Measurements from ENCODE around the gene ALPP.
"Not testable (repeated sequence)": the region's sequence is repeated elsewhere in the genome, so short reads cannot be mapped to it uniquely, and the experiment has no call there.

Gene ALPP

DNA sequence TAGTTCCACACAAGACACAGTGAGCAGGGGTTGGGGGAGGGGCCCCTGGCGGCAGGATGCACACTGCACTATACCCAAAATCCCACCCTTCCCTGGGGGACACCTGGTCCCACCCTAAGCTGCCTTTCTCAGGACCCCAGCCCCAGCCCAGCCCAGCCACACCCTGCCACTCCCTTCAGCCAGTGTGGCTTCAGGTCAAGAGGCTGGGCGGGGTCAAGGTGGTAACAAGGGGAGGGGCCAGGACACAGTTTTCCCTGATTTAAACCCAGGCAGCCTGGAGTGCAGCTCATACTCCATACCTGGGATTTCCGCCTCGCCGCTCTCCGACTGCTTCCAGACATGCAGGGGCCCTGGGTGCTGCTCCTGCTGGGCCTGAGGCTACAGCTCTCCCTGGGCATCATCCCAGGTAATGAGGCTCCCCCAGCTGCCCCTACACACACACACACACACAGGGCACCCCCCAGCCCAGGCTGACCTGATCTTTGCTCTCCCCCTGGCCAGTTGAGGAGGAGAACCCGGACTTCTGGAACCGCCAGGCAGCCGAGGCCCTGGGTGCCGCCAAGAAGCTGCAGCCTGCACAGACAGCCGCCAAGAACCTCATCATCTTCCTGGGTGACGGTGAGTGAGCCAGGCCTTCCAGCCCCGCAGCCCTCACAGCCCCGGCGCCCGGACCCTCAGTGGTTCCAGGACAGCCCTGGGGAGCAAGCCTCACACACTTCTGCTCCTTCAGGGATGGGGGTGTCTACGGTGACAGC lies 28.2 kb downstream of the ALPP start, which contains the start of gene ALPG:
ALPG (plus strand) TSS at position 289 of the 755 bp plus-strand sequence; CDS start at position 340, 51 bp downstream.
- no peak for DNase-seq (ENCODE audit: low spot score)

DNA sequence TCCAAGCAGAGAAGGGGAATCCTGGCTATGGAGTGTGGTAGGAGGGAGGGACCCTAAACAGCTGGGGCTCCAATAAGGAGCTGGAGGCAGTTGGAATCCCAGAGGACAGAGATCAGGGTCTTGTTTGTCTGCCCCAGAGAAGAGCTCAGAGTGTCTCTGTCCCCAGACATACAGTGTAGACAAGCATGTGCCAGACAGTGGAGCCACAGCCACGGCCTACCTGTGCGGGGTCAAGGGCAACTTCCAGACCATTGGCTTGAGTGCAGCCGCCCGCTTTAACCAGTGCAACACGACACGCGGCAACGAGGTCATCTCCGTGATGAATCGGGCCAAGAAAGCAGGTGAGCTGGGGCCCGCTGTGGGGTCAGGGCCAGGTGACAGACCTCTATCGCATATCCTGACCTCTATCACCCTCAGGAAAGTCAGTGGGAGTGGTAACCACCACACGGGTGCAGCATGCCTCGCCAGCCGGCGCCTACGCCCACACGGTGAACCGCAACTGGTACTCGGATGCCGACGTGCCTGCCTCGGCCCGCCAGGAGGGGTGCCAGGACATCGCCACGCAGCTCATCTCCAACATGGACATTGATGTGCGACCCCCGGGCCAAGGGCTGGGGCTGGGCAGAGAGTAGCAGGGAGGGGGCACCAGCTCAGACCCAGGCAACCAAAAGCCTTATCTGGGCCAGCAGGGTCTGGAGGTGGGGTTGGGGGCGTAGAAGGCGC lies 29.0 kb downstream of the ALPP start:
- not testable (repeated sequence) for DNase-seq (ENCODE audit: low spot score)

DNA sequence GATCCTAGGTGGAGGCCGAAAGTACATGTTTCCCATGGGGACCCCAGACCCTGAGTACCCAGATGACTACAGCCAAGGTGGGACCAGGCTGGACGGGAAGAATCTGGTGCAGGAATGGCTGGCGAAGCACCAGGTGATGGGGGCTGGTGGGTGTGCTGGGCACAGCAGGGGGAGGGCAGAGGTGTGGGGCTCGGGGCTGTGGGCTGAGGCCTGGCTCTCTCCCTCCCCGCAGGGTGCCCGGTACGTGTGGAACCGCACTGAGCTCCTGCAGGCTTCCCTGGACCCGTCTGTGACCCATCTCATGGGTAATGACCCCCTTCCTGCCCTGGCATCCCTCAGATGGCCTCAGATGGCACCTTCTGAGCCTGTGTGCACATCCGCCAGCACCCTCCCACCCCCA lies 29.7 kb downstream of the ALPP start:
- not testable (repeated sequence) for DNase-seq (ENCODE audit: low spot score)

DNA sequence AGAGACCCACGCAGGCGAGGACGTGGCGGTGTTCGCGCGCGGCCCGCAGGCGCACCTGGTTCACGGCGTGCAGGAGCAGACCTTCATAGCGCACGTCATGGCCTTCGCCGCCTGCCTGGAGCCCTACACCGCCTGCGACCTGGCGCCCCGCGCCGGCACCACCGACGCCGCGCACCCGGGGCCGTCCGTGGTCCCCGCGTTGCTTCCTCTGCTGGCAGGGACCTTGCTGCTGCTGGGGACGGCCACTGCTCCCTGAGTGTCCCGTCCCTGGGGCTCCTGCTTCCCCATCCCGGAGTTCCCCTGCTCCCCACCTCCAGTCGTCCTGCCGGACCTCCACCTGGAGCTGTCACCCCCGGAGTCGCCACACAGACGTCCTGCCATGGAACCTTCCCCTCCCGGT lies 31.1 kb downstream of the ALPP start:
- DNase-seq (ENCODE audit: low spot score): not testable (repeated sequence)

DNA sequence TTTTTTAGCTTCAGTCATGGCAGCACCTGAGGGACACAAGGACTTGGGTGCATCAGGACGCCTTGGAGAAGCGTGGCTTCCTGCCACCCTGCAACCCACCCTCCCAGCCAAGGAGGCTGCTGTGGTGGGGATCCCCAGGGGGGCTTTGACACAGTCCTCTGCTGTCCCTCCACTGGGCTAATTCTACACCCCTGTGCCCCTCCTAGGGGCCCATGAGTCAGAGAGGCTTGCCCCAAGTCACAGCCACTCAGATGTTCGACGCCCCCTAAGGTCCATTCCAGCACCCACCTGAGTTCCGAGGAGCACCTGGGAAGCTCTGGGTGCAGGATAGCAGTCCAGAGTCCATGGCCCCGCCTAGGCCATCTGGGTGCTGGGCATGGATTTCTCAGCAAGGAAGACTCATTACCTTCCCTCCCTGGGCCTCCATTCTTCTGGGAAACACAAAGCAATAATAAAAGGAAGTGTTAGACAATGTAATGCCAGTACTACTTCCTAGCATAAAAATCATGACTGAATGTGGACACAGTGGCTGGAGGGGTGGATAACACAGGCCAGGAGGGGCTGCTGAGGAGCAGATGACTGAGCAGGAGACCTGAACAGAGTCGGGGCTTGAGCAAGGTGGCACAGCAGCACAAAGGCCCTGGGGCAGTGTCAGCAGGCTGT lies 31.8 kb downstream of the ALPP start:
- DNase-seq (ENCODE audit: low spot score): no peak

DNA sequence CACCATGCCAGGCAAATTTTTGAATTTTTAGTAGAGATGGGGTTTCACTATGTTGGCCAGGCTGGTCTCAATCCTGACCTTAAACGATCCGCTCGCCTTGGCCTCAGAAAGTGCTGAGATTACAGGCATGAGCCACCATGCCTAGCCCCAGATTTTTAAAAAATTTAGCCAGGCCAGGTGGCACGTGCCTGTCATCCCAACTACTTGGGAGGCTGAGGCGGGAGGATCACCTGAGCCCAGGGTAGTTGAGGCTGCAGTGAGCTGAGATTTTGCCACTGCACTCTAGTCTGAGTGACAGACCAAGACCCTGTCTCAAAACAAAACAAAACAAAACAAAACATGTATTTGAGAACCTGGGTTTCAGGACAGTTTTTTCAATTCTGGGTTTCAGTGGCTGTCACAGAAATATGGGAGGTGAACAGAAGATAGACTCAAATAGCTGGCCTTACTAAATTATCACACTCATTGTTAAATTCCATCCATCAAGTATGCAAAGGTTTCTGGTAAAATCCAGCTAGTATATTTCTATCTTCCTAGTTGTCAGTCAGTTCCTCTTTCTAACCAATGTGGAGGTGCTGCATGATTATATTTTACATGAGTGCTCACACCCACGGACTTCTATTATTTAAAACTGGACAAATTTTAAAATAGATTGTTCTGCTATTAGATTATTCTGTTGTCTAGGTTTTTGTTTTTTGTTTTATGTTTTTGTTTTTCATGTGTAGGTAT lies 33.5 kb downstream of the ALPP start:
- DNase-seq (ENCODE audit: low spot score): no peak

DNA sequence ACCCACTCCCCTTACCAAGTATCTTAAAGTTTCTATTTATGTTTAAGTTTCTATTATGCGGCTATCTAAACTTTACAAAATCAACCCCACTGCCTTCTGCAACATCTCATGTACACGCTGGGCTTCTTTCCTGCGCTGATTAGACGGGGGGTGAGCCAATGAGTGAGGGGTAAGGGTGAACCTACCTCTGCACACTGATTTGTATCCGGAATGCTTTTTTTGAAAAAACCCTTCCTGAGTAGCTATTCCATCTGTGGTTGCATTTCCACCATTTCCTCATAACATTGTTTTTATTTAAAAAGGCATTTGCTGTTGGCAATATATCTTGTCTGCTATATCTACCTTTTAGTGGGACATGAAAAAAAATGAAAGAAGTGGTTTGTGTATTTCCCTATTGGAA lies 34.4 kb downstream of the ALPP start:
- no peak for DNase-seq (ENCODE audit: low spot score)

DNA sequence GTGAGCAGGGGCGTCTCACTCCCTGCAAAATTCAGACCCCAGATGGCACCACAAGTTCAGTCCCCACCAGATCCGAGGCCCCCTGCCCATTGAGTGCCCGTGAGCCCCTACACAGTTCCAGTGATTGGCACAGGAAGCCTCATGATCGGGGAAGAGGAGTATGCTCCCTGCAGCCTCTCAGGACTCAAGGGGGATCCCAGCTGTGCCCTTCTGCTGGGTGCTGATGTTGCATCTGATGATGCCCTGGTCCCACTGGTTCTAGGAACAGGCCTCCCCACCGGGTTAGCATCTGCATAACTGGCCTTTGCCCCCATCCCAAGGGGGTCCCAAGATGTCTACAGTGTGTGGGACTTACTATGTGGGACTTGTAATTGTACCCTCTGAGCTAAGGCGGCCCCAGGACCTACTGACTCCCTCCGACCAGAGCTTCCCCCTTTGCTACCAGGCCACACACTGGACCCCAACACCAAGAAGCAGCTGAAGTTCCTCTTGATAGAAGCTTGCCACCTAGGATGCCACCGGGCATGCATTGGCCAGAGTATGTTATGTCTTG lies 36.7 kb downstream of the ALPP start:
- no peak for DNase-seq (ENCODE audit: low spot score)

DNA sequence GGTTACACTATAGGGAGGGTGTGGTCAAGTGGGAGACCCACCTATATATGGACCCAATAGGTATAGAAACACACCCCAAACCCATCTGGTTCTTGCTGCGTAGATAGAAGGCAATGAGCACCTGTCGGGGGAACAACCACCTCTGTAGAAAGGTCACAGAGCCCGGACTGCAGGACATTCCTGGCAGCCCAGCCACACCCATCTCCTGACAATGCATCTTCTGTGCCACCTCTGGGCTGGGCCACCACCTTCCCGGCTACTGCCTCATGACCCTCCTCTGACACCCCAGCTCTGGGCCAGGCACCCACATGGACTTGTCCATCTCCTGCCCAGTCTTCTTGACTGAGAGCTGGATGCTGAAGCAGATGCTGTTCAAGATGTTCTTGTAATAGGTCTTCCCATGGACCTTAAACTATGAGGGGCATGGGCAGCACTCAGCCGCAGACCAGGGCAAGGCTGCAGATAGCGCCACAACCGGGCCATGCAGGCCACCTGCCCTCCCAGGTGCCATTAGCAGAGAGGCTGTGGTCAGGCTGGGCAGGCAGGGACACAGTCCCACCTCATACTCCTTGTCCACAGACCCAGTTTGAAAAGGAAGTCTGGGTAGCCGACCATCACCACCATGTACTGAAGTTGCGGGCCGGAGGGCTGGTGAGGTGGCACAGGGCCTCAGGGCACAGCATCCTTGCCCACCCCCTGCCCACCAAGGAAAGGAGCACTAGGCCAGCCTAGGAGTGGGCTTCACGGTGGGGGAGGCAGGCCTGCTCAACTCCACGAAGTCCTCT lies 37.4 kb downstream of the ALPP start:
- DNase-seq (ENCODE audit: low spot score): no peak

DNA sequence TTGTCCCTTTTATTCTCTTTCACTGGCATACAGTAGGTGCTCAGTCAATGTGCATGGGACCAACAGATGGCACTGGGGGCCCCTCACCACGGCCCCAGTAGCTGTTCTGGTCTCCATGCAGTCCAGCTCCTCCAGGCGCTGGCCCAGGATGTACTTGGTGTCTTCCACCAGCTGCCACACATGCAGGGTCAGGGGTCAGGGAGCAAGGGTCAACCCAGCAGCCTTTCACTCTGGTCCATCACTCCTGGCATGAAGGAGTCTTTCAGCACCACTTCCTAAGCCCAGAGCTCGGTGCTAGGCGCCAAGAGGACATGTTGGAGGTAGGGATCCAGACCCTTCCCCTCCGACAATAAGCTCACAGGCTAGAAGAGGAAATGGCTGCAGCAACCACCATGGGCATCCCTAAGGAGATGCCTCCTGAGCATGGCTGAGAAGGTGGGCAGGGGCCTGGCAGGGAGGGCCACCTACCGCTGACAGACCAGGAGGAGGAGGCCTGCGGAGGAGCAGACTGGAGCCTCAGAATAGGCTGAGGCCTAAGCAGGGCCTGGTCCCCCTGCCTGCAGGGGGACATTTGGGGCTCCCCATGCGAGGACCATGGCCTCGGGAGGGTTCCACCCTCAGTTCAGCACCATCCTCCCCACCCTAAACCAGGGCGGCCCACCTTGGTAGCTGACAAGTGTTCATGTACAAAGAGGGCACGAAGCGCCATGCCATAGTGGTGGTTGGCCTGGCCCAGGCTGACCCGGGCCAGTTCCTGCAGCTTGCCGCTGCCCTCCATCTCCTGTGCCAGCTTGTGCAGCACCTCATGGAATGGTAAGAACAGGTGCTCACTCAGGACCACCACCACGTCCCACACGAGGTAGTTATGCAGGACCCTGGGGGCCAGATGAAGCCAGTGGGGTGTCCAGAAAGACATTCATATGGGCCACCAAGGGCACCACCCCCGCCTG lies 38.2 kb downstream of the ALPP start:
- DNase-seq (ENCODE audit: low spot score): no peak

DNA sequence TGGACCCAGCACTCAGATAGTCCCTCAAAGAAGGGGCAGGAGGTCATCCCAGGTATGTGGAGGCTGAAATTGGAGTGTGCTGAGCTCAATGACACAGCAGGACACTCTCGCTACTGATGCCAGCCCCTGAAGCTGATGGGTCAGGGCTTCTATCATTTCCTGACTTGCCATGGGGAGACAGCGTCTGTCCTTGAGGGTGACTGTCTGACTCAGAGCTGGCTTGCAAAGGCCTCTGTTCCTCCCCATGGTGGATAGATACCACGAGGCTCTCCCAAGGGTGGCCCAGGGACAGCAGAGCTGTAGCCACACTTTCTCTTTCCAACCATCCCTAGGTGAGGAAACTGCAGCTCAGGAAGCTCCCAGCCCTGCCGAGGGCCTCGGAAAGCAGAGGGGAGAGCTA lies 38.9 kb downstream of the ALPP start:
- no peak for DNase-seq (ENCODE audit: low spot score)

DNA sequence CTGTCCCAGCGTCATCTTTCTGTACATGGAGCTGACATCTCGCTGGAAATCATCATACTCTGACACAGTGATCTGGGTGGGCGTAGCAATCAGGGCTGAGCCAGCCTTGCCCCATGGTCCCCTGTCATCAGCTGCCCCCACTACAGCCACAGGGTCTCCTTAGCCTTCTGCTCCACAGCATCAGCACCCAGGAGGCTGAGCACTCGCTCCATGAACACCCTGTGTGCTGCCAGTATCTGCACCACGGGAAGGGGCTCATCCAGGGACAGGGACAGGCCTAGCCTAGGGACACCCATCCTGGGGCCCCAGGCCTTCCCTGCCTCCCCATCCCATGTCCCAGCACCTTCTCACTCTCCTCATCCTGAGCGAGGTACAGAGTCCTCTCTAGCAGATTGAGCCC lies 39.5 kb downstream of the ALPP start:
- DNase-seq (ENCODE audit: low spot score): no peak

DNA sequence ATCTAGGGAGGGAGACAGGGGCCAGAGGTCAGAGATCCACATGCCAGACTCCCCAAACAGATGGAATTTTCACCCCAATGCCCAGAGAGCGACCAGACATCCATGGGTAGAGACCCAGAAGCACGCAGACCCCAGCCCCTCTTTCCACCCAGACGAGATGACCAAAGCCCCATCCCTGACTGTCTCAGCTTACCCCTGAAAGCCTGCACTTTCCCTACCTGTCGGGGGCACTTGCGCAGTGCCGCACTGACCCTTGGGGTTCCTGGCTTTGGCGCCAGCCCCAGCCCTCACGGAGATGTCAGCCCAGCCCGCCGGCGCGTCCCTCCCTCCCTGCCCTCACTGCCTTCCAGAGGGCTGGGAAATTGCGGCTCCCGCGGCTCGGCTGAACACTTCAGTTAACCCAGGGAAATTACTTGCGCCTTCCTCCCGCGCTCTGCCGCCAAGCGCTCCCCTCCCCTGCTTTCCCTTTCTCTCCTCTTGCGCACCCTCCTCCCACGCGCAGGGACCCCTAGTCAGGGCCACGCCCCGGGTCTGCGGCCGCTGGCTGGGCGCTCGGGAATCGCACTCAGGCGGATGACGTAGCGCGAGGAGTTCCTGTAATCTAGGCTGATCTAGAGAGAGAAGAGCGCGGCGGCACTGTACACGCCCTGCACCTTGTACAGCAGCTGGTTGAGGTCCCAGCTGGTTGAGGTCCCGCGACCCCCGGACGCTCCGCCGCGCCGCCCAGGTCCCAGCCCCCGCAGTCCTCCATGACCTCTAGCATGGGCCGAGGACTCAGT lies 40.1 kb downstream of the ALPP start:
- no peak for DNase-seq (ENCODE audit: low spot score)

DNA sequence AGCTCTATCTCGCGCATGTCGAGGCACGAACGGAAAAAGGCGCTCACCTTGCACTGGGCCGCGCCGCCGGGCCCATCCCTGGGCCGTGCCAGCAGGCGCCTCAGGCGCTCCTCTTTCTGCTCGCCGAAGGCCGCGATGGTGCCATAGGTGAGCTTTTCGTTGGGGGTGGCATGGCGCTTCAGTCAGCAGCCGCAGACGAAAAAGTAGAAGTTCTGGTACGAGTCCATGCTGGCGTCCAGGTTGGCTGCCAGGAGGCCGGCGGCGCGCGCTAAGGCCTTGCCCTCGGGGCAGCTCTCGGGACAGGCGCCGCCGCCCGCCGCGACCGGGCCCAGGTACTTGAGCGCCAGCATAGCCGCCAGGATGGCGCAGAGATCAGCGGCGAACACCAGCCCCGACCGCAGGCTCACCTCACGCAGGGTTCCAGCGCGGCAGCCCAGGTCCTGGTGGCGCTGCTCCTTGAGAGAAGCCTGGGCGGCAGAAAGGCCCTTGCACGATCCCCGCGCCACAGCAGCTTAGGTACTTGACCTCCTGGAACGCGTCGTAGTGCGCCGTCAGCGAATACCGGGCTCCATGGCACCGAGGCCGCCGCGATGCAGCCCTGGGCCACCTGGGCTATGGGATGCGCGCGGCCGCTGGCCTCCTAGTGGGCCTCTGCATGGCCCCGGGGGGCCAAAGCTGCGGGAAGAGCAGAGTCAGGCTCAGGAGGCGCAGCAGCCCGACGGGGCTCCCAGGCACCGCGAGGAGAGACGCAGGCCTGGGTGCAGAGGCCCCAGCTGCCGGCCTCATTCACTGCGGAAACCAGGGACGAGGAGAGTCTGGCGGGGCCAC lies 40.9 kb downstream of the ALPP start:
- DNase-seq (ENCODE audit: low spot score): no peak

DNA sequence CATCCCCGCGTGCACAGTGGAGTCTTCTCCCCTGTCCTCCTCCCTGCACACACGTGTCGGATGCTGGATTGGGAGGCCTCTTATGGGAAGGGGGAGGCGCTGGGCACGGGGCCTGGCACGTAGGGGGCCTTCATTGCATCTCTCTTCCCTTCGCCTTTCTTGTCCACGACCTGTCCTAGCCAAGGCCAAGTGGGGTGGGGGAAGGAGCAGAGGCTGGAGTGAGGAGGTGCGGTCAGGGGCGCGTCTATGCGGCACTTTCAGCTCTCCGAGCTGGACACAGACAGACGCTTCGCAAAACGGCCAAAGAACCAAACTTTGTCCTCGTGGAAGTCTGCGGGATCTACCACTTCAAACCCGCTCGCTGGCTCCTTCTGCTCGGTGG lies 41.5 kb downstream of the ALPP start:
- DNase-seq (ENCODE audit: low spot score): no peak

DNA sequence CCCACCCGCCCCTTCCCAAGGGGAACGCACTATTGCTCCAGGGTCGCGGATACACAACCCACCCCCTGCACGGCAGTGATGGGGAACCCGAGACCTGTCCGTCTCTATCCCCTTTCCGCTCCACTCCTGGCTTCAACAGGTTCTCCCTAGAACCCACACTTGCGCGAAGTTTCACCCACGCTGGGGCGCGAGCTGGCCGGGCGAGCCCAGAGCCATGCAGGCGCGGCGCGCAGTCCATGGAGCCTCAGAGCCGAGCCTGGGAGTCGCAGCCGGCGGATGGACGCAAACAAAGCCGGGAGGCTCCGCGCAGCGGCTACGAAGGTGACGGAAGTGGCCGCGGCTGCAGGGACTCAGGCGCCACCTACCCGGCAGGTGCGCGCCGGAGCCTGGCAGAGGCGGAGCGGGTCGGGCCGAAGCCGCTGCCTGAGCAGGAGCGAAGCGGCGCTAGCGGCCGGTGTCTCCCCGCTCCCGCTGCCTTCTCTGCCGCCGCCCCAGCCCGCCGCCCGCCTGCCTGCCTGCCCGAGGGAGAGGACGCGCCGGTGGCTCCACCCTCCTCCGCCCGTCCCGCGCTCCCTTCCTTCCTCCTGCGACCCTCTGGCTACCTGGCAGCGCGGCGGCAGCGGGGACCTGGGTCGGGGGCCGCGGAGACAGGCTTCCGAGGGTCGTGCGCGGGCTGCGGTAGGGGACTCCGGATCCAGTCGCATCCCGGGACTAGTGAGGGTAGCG lies 42.1 kb downstream of the ALPP start:
- DNase-seq (ENCODE audit: low spot score): no peak

DNA sequence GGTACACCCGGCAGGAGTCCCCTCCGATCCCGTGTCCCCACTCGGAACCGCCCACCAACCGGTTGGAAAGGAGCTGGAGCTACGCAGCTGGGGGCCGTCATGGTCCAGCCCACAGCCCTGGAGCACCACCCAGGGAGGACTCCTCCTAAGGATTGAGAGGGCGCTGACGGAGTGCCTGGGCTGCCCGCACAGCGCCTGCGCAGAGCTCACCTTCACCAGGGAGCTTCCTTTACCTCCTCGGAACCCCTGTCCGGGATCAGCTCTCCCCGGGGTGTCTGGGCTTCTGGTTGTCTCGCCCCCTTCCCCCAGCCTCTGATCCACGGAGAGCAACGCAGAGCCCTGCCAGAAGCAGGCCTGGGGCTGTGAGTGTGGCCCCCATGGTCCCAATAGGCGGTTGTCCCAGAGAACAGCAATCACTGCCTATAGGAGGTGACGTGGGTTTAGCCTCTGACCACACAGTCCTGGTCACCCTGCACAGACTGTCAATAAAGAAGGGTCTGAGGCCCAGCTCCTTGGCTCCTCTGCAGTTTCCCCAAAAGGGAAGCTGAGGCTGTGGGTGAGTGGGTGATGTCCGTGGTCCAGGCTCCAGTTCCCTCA lies 42.7 kb downstream of the ALPP start:
- DNase-seq (ENCODE audit: low spot score): no peak
